Testis (tissue), 2 donors: ENCODE data around the gene EXOG.

Source experiments
- CTCF ChIP-seq, 3 experiments: fragments of 450-650 bp in 2 of 3; fragments of 200-600 bp in 1 of 3; sonication (generic) in 1 of 3; IDR thresholded peaks; one replicate each; pipeline ENCODE4 v1.5.1; 2016 to 2019; ENCODE audit warnings: antibody characterized with exemption in 3 of 3, mild to moderate bottlenecking in 2 of 3, moderate library complexity in 1 of 3
- POLR2A ChIP-seq: fragments of 450-650 bp; IDR thresholded peaks from one replicate; pipeline ENCODE4 v1.6.1; 2017; ENCODE audit warnings: antibody characterized with exemption, mild to moderate bottlenecking, moderate library complexity

- no peak for TF ChIP-seq CTCF (IDR thresholded peaks at IDR 0.05)
- no peak for TF ChIP-seq POLR2A
These were observed 37.2 kb upstream of the EXOG start for GRCh38 chr3:38458796-38459498.
